ENCODE measurements around the gene PLEKHA7.
A peak's percentile ranks its signal among the peaks of the same experiment; 100 is the strongest.
"Not testable (repeated sequence)": the region's sequence is repeated elsewhere in the genome, so short reads cannot be mapped to it uniquely, and the experiment has no call there.

The PLEKHA7 gene

GRCh38 chr11:16945671-16946469, 68.3 kb downstream of the PLEKHA7 start:
- DNase-seq: peak in 41 of 51 donors; percentile 9 to 78 (median 44)

- no peak for DNase-seq
These were observed 71.3 kb downstream of the PLEKHA7 start for GRCh38 chr11:16942911-16943310.

- no peak for DNase-seq
These were observed 71.9 kb downstream of the PLEKHA7 start for GRCh38 chr11:16942342-16942741.

GRCh38 chr11:16941935-16942334, 72.3 kb downstream of the PLEKHA7 start:
- no peak for DNase-seq

GRCh38 chr11:16938061-16938460, 76.2 kb downstream of the PLEKHA7 start:
- no peak for DNase-seq

GRCh38 chr11:16936643-16937042, 77.6 kb downstream of the PLEKHA7 start:
- no peak for DNase-seq

- peak in 3 of 51 donors; percentile 1 to 13 (median 6) for DNase-seq
These were observed 78.5 kb downstream of the PLEKHA7 start for GRCh38 chr11:16935518-16936302.

GRCh38 chr11:16933756-16934603, 80.2 kb downstream of the PLEKHA7 start:
- peak in 2 of 51 donors; percentile 8 to 10 for DNase-seq

GRCh38 chr11:16933291-16933690, 80.9 kb downstream of the PLEKHA7 start:
- DNase-seq: peak in 4 of 51 donors; percentile 2 to 8 (median 5)

- no peak for DNase-seq
These were observed 86.2 kb downstream of the PLEKHA7 start for GRCh38 chr11:16928044-16928443.

GRCh38 chr11:16926883-16927626, 87.2 kb downstream of the PLEKHA7 start:
- DNase-seq: no peak

- peak in 4 of 51 donors; percentile 16 to 56 (median 36) for DNase-seq
These were observed 88.6 kb downstream of the PLEKHA7 start for GRCh38 chr11:16925561-16926065.

GRCh38 chr11:16924826-16925560, 89.2 kb downstream of the PLEKHA7 start:
- DNase-seq: peak in 31 of 51 donors; percentile 7 to 60 (median 37)

- DNase-seq: no peak
These were observed 89.8 kb downstream of the PLEKHA7 start for GRCh38 chr11:16924462-16924825.

- no peak for DNase-seq
These were observed 90.2 kb downstream of the PLEKHA7 start for GRCh38 chr11:16923987-16924386.

- DNase-seq: no peak
These were observed 92.5 kb downstream of the PLEKHA7 start for GRCh38 chr11:16921668-16922067.

GRCh38 chr11:16921019-16921418, 93.2 kb downstream of the PLEKHA7 start:
- no peak for DNase-seq

- no peak for DNase-seq
These were observed 93.7 kb downstream of the PLEKHA7 start for GRCh38 chr11:16920559-16920958.

GRCh38 chr11:16918543-16919182, 95.6 kb downstream of the PLEKHA7 start:
- DNase-seq: not testable (repeated sequence)

Data from hypothalamus (tissue), 51 donors.